Pulmonary artery endothelial cell (primary cell): ENCODE results near the gene DCAF10. TPM values are rescaled to one million over a fixed set of nuclear protein-coding genes. Genes with fewer than 3 reads are reported as not detected.
"Not testable (repeated sequence)": the region's sequence is repeated elsewhere in the genome, so short reads cannot be mapped to it uniquely, and the experiment has no call there.

Experiments used
- DNase-seq: peaks from one replicate; pipeline ENCODE4 v3.0.0-alpha.2; 2011; ENCODE audit warnings: low read depth, low spot score
- total RNA-seq: library from RNA; depleted of rRNA; stranded (reverse); fragments of >200 nt; gene quantifications from 2 replicates; pipeline ENCODE4 v1.2.3, GENCODE V29; 2014

DCAF10 gene
- total RNA-seq, 1 donor from 2014 or later, result 21.0 TPM

DNA sequence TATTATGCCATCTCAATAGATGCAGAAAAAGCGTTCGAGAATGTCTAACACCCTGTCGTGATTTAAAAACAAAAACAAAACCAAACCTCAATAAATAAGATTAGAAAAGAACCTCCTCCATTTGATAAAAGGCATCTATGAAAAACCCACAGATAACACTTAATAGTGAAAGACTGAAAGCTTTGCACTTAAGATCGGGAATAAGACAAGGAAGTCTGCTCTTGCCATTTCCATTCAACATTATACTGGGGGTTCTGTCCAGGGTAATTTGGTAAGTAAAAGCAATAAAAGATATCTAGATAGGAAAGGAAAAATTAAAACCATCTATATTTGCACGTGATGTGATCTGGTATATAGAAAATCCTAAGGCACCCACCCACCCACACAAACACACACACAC lies 8.5 kb upstream of the DCAF10 start:
- DNase-seq, result no peak

DNA sequence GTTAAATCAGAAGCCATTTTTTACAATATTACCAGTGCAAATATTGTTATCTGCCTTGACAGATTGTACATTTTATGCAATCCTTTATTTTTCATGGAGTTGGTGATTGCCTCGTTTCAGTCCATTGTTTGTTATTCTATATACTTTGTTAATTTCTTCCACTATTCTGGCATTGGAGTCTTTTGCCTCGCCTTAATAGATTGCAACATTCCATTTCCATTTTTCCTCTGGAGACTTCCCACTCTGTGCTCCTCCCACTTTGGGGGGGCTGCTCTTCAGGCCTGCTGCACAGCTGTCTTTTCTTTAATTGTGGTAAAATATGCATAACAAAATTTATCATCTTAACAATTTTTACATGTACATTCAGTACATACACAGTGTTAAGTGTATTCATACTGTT lies 4.4 kb upstream of the DCAF10 start:
- DNase-seq, result no peak

DNA sequence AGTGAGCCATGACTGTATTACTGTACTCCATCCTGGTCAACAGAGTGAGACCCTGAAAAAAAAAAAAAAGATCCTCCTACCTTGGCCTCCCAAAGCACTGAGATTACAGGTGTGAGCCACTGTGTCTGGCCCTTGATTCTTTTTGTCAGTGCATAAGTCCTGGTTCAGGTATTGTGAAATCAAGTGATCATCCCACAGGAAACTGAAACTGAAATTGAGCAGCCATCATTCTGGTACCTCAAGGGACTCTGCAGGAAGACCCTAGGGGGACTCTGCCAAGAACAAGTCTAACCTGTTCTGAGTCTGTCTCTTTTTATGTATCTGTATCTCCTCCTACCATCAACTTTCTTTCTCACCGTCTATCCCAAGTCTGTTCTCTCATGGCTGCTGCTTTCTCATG lies 1.9 kb upstream of the DCAF10 start:
- DNase-seq, result no peak

DNA sequence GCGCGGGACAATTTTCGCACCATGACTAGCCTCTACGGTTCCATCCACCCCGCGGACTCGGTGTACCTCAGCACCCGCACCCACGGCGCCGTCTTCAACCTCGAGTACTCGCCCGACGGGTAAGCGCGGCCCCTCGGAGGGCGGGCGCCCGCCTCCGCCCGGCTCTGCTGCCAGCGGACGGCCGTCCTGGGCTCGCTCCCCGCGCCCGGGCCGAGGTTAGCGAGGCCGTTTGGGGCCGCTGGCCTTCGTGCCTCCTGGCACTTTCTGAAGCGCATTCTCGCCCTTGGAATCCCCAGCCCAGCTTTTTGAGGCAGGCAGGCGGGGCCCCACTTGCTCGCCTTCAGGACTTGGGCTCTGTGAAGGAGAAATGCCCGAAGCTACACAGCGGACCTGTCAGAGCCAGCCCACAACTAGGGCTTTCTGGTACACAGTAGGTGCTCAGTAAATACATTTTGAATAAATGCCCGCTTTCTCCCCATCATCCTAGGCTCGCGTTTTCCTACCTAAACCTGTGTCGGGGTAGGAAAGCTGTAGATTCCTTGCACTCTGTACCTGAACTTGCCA lies 772 bp downstream of the DCAF10 start:
- DNase-seq, result no peak

DNA sequence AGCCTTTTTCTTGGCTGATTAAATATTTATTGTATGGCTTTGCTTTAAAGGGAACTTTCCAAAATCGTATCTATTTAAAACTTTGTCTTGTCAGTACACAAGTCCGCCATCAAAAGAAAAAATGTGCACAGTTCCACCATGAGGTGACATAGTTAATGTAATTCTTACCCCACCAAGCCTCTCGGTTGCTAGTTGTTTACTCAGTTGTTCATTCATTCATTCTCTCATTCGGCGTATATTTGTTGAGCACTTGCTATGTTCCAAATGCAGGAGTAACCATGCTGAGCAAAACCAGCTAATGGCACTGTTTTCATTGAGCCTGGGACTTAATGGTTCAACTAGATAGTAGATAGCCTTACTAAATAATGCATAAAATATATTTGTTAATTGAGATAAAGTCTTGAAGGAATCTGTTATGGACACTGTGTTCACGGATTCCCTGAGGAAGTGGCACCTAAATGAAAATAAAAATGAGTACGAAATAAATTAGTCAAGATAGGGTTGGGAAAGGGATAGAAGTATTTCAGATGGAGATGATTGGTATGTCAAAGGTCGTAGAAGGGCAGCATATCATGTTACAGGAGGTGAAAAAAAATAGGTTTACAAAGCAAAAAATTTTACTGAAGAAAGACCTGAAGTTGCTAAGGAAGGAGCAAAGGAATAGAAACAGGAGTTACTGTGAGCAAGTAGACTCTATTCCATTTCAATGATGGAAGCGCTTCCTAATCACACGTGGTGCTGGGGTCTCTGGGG lies 1.5 kb downstream of the DCAF10 start:
- no peak for DNase-seq

DNA sequence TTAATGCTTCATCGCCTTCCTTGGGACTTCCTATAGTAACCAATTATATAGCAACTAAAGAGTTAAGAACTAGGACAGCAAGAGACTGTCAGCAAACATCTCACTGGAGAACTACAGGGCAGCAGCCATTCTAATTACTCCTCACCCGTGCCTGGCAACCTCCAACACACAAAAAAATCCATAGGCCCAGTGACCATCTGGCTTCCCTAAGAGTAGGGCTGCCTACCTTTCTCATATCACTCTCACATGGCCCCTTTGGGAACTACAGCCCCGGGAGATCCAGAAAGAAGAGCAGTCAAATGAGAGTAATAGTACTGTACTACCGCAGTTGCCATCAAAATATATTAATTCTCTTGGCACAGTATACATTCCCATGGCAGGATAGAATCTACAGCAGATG lies 5.7 kb downstream of the DCAF10 start:
- no peak for DNase-seq

DNA sequence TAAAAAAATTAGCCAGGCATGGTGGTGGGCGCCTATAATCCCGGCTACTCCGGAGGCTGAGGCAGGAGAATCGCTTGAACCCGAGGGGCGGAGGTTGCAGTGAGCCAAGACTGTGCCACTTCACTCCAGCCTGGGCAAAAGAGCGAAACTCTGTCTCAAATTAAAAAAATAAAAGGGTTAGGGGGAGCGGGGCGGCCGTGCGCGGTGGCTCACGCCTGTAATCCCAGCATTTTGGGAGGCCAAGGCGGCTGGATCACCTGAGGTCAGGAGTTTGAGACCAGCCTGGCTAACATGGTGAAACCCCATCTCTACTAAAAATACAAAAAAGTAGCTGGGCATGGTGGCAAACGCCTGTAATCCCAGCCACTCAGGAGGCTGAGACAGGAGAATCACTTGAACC lies 9.1 kb downstream of the DCAF10 start:
- DNase-seq, result not testable (repeated sequence)

DNA sequence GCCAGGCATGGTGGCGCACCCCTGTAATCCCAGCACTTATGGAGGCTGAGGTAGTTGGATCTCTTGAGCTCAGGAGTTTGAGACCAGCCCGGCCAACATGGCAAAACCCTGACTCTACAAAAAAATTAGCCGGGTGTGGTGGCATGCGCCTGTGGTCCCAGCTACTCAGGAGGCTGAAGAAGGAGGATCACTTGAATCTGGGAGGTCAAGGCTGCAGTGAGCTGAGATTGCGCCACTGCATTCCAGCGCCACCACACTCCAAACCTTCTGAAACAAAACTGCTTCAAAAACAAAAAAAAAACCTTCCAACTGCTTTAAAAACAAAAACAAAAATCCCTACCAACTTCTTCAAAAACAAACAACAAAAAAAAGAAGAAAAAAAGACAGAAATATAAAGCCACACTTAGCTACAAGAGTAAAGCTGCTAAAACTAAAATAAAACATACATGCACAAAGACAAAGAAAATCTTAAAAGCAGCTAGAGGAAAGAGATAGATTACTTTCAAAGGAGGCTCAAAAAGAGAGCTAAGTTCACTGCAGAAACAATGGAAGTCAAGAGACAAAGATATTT lies 11.4 kb downstream of the DCAF10 start:
- DNase-seq, result no peak

DNA sequence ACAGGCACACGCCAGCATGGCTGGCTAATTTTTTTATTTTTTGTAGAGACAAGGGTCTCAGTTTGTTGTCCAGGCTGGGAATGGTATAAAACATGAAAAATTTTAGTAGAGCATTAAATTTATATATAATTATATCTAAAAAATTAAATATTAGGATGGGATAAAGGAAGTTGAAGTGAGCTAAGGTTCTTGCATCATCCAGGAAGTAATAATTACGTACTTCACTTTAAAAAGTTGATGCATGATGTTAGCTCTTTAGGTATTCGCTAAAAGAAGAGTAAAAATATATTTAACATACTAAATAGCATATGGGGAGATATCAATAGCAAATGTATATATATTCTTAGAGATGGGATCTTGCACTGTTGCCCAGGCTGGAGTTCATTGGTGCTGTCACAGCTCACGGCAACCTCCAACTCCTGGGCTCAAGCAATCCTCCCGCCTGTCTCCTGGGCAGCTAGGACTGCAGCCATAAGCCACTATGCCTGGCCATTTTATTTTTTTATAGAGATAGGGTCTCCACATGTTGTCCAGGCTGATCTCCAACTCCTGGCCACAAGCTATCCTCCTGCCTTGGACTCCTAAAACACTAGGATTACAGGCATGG lies 12.3 kb downstream of the DCAF10 start:
- no peak for DNase-seq

DNA sequence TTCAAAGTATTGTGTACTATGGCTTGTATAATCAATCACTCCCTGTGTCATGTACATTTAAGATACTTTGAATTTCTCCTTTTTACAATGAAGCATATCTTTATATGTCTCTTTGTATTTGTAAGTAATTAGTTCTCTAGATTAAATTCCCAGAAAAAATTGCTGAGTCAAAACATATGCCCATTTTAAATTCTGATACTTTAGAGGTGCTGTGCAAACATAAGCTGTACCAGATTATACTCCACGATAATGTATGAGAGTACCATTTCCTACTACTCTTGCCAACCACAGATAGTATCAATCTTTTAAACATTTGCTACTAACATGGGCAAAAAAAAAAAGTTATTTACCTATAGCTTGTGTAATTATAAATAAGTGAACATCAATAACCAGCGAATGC lies 18.3 kb downstream of the DCAF10 start:
- DNase-seq, result no peak

DNA sequence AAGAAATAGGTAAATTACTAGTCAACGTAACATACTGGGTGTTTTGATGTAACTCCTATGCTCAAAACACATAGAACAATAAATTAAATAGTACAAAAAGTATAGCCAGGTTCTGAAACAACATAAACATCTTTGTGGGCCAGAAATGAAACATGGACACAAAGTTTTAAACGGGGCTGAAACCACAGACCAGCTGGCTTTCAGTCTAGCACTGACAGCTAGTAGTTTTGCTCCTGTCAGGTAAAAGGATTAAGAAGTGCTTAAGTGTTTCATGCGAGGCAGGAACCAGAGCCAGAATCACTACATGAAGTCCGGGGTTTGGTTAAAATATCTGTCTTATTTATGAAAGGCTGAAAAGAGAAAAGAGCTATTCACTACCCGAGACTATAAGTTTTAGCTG lies 19.5 kb downstream of the DCAF10 start:
- no peak for DNase-seq

DNA sequence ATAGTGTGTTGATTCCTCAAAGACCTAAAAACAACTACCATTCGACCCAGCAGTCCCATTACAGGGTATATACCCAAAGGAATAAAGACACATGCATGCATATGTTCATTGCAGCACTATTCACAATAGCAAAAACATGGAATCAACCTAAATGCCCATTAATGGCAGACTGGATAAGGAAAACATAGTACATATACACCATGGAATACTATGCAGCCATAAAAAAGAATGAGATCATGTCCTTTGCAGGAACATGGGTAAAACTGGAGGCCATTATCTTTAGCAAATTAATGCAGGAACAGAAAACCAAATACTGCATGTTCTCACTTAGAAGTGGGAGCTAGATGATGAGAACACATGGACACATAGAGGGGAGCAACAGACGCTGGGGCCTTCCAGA lies 24.6 kb downstream of the DCAF10 start:
- not testable (repeated sequence) for DNase-seq

DNA sequence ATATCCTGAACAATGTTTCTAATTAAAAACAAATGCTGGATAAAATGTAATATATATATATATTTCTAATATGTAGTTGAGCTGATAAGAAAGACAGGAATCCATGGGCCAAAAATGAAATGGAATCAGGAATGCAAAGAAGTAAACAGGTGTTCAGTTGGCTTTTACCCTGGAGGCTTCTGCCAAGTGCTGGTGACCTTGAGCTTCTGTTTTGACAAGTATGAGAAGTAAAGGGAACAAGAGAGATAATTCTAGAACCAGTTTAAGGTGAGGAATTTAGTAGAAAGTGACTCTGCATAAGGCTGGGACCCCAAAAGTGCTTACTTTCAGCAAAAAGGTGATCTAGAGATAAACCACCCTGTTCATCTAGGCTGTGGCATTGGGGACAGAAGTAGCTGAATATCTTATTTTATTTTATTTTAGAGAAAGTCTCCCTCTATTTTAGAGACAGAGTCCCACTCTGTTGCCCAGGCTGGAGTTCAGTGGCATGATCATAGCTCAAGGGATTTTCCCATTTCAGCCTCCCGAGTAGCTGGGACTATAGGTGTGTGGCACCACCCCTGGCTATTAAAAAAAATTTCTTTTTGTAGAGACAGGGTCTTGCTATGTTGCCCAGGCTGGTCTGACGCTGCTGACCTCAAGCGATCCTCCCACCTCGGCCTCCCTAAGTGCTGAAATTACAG lies 27.0 kb downstream of the DCAF10 start:
- no peak for DNase-seq

DNA sequence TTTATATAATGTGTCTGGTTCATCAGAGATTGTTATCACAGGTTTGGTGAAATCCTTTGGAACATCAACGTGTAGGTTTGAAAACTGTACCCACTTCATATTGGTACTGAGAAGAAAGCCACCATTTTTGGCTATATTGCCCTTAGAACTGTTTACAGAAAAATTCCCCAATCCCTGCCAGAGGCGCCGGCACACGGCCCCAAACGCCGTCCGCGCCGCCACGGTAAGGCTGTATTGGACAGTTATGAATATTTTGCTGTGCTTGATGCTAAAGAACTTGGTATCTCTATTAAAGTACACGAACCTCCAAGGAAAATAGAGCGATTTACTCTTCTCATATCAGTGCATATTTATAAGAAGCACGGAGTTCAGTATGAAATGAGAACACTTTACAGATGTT lies 35.2 kb downstream of the DCAF10 start:
- DNase-seq, result no peak

DNA sequence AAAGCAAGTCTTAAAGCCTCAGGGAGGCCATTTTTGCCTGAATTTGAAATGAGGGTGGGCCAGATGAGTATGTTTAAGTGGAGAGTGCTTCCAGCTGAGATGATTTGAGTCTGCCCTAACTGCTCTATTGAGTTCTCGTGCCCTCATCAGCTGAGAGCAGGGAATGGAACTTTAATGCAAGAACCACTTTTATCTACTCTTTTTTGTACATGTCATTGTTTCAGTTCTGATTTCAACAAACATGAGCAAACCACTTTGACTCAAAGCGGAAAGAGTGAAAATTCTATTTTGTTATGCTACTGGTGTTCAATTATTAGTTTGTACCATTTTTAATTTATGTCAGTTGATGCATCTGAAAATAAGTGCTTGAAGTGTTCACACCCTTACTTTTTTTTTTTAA lies 35.8 kb downstream of the DCAF10 start:
- no peak for DNase-seq

DNA sequence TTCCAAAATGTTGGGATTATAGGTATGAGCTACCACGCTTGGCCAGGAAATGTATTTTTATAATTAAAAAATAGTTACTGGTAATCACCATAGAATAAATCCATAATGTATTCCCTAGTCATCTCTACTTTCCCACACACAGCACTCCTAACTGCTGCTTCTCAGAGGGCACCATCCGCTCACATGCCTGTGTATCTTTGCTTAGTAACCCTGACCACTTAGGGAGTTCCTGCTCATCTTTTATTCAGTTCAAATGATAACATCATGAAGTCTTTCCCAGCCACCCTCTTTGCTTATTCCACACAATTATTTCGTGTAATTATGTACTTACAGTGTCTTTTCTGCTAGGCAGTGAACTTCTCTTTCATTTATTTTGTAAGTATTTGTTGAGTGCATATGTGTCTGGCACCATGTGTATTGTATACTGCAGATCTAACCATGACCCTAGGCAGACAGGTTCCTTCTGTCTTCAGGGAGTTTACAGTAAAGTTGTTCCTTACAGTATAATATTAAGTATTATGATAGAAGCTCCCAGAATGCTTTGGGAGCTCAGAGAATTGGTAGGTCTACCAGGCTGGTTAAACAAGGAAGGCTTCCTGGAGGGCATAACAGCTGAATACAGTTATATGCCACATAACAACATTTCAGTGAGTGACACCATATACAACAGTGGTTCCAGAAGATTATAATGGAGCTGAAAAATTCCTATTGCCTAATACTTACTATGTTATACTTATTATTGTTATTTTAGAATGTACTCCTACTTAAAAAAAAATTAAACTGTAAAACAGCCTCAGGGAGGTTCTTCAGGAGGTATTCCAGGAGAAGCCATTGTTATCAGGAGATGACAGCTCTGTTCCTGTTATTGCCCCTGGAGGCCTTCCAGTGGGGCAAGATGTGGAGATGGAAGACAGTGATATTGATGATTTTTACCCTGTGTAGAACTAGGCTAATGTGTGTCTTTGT lies 39.2 kb downstream of the DCAF10 start:
- DNase-seq, result no peak

DNA sequence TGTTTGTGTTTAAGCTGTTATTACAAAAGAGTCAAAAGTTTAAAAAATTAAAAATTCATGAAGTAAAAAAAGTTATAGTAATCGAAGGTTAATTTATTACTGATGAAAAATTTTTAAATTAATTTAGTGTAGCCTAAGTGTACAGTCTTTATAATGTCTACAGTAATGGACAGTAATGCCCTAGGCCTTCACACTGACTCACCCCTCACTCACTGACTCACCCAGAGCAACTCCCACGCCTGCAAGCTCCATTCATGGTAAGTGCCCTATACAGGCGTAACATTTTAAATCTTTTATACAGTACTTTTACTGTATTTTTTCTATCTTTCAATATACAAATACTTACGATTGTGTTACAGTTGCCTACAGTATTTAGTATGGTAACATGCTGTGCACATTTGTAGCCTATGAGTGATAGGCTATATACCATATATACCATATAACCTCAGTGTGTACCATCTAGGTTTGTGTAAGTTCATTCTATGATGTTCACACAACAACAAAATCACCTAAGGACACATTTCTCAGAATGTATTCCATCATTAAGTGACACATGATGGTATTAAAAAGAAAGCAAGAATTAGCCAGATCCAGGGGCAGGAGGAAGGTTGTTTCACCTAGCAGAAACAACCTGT lies 40.1 kb downstream of the DCAF10 start:
- peak; percentile 24 for DNase-seq

DNA sequence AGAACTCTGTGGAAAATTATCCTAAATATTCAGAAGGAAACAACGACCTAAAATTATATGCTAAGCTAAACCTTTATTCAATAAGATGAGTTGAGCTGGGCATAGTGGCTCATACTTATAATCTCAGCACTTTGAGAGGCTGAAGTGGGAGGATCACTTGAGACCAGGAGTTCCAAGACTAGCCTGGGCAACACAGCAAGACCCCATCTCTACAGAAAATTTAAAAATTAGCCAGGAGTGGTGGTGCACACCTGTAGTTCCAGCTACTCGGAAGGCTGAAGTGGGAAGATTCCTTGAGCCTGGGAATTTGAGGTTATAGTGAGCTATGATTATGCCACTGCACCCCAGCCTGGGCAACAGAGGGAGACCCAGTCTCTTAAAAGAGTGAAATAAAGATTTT lies 51.6 kb downstream of the DCAF10 start:
- DNase-seq, result no peak

DNA sequence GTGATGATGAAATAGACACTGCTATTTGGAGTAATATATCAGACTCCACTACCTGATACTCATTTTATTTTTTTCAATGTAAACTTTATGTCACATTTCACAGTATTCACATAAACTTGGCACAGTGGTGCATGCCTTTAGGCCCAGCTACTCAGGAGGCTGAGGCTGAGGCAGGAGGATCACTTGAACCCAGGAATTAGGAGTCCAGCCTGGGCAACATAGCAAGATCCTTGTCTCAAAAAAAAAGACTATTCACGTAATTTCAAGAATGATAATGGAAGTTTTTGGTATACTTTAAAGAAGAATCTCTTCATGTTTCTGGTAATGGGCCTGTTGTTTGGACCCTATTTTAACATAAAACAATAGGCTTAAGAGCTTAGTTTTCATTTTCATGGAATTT lies 56.0 kb downstream of the DCAF10 start:
- DNase-seq, result no peak

DNA sequence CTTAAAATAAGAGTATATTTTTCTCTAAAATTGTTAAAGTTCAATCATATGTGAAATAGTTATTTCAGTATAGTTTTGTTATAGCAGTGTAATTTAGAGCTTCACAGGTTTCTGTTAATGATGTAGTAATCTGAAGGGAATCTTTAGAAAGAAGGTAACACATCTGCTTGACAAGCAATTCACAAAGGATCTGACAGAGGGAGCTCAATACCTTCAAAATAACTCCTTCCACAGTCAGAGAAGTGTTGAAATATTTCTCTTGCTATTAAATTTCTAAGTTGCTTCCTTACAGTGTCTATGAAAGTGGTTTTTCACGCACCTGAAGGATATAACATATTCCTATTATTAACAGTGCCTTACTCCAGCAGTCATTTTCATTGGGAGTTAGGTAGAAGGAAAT lies 58.4 kb downstream of the DCAF10 start:
- no peak for DNase-seq

DNA sequence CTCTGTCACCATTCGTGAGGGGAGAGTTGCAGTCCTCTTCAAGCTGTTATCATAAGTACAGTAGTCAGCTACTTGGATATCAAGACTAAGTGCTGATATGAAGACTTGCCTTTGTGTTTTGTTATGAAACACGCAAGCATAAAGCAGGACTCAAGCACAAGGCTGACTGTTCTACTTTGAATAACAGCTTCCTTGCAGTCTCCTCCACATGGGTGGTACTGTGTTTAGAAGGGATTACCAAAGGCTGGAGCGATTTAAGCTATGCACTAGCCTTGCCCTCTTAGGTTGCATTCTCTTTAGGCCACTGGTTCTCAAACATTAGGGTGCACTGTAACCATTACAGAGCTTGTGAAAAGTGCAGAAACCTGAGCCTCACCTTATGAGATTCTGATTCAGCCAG lies 61.9 kb downstream of the DCAF10 start:
- DNase-seq, result no peak
